Fibroblast of mammary gland (primary cell): ENCODE data around the gene HMOX2.

ENCODE experiments used
- DNase-seq: peaks from one replicate; pipeline ENCODE4 v3.0.0-alpha.2; 2010; ENCODE audit warnings: low read depth
- H3K4me3 ChIP-seq: 2 replicates; pipeline ENCODE4 v1.5.1; 2011; ENCODE audit warnings: low read depth, mild to moderate bottlenecking, low read length, moderate library complexity; ENCODE audit not compliant: control insufficient read depth
- TF ChIP-seq, protein P1 (sequence below): conservative IDR thresholded peaks from 2 replicates; pipeline ENCODE4 v1.5.1; 2011; ENCODE audit warnings: low read depth, low read length, inconsistent platforms; ENCODE audit not compliant: control insufficient read depth, insufficient read depth

Gene HMOX2

DNA sequence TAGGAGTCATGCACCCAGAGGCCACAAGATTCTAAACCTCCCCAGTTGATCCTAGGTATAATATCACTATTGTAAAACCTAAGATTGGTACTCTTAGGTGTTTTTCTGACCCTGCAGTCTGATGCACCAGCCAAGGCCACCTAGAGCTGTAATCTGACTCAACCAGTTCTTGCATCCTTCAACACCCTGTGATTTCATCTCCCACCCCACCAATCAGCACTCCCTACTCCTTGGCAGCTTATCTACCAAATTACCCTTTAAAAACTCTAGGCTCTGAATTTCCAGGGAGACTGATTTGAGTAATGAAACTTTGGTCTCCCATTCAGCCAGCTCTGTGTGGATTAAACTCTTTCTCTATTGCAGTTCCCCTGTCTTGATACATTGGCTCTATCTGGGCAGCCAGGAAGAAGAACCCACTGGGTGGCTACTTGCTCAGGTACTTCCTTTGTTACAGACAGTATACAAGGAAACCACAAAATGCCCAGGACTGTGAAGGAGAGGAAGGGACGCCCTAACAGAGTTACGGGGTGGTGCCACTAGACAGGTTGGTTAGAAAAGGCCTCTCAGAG lies 63.6 kb downstream of the HMOX2 start:
- DNase-seq, result no peak
- H3K4me3 ChIP-seq, result no peak overlapping the region
- TF ChIP-seq, protein P1, sequence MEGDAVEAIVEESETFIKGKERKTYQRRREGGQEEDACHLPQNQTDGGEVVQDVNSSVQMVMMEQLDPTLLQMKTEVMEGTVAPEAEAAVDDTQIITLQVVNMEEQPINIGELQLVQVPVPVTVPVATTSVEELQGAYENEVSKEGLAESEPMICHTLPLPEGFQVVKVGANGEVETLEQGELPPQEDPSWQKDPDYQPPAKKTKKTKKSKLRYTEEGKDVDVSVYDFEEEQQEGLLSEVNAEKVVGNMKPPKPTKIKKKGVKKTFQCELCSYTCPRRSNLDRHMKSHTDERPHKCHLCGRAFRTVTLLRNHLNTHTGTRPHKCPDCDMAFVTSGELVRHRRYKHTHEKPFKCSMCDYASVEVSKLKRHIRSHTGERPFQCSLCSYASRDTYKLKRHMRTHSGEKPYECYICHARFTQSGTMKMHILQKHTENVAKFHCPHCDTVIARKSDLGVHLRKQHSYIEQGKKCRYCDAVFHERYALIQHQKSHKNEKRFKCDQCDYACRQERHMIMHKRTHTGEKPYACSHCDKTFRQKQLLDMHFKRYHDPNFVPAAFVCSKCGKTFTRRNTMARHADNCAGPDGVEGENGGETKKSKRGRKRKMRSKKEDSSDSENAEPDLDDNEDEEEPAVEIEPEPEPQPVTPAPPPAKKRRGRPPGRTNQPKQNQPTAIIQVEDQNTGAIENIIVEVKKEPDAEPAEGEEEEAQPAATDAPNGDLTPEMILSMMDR, result no peak

DNA sequence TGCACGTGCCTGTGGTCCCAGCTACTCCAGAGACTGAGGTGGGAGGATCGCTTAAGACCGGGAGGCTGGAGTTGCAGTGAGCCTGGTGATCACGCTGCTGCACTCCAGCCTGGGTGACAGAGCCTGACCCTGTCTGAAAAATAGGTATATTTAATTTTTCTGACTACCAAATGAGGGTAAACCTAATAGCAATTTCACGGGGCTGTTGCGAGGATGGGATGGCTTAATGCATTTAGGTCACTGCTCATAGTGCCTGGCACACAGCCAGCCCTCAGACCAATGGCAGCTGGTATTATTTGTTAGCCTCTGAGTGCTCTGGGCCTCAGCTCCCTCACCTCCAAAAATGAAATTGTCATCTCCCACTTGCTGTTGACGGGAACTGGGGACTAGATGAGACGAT lies 68.3 kb downstream of the HMOX2 start:
- DNase-seq, result no peak

DNA sequence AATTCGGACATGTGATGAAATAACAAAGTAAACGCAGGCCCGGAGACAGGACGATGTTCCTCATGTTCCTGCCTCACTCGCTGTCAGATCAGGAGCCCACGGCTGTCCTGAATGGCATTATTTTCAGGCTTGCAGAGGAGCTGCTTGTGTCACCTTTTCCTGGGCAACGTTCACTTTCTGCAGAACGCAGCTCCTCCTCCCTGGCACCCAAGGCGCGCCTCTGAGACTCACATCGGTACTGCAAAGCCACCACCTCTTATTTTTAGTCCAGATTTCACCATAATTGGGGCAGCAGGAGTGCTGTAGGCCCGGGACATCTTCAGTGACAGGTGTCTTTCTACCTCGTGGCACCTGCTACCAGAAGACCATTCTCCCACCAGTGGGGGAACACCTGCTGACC lies 71.9 kb downstream of the HMOX2 start:
- DNase-seq, result no peak
- TF ChIP-seq, protein P1, result no peak
- no peak overlapping the region for H3K4me3 ChIP-seq

More for the DNA sequence above, 68.3 kb downstream of the HMOX2 start:
- TF ChIP-seq, protein P1, result no peak
- H3K4me3 ChIP-seq, result no peak overlapping the region

DNA sequence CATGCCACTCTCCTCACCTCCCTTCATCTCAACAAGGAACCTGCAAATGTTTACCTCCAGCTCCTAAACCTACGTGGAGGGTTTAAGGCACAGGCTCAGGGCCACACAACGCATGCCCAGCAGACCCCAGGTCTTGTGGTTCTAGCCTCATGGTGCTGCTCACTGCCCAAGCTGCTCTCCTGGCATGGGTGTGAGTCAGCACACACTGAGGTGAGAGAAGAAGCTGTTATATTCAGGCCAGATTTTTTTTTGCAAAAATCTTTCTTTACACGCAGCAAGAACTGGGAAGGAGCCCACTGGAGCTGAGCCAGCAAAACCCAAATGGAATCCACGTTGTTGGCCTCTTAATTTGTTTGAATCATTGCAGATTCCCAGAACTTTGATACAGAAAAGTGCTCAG lies 74.4 kb downstream of the HMOX2 start:
- DNase-seq, result peak; percentile 18
- H3K4me3 ChIP-seq, result no peak overlapping the region
- TF ChIP-seq, protein P1, result no peak

DNA sequence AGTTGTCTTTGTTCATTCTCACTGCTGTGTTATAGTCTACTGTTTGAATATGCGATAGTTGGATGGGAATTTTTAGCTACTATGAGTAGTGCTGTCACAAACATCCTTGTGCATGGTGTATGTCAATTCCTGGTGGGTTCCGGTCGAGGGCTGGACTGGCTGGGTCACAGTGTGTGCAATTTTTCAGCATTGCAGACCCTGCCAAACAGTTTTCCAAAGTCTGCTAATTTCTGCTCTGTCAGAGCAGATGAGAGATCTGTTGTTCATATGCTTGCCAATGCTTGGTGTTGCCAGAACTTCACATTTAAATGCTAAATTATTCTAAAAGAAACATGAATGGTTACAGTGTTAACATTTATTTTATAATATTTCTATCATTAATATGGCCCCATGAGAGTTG lies 76.3 kb downstream of the HMOX2 start:
- no peak overlapping the region for H3K4me3 ChIP-seq
- no peak for DNase-seq
- TF ChIP-seq, protein P1, result no peak

DNA sequence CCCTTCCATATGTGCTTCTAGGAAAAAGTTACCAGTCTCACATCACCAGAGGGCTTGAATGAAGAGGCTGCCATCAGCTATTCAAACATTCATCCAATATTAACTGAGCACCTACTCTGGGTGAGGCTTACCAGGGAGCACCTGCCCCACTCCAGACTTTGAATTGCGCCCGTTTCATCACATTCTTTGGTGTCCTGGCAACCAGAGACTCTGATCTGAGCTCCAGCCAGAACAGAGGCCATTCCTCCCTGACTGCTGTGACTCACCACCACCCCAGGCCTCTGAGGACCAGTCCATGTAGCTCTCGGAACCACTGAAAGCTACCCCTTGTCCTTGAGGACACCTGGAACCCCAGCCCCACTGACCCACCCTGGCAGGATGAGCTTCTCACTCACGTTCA lies 79.9 kb downstream of the HMOX2 start, which contains the start of gene C16orf96:
Gene C16orf96, plus strand, starts transcription at position 229 of the 400 bp plus-strand sequence. Its CDS starts 150 bp downstream, at position 379.
- H3K4me3 ChIP-seq, result no peak within 1 kb of the TSS
- TF ChIP-seq, protein P1, result no peak
- no peak for DNase-seq

DNA sequence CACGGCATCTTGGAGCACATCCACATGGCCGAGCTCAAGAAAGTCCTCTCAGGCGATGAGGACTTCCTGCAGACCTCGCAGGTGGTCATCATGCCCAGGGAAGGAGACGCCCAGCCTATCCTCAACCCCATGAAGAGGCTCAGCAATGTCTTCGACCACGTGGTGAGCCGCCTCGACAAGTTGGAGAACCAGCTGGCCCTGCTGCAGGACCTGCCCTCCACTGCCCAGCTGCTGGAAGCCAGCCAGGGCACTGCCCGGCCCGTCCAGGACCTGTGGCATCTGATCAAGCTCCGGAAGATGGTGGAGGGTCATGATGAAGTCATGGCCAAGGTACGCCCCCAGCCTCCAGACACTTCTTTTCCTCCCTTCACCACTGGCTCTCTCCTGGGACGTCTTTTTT lies 80.4 kb downstream of the HMOX2 start:
- no peak overlapping the region for H3K4me3 ChIP-seq
- TF ChIP-seq, protein P1, result no peak
- no peak for DNase-seq
